ENCODE measurements around the gene PRKAR1B. TPM values are rescaled to one million over a fixed set of nuclear protein-coding genes. Genes with fewer than 3 reads are reported as not detected.

The PRKAR1B gene
- total RNA-seq, 2 donors from 2014 or later: 15.1 to 15.9 TPM

- DNase-seq (ENCODE audit: low spot score): no peak
- H3K36me3 ChIP-seq: no peaks in the 10 kb centered on the region
- no peaks in the 10 kb centered on the region for H3K9me3 ChIP-seq
- no peak overlapping the region for H3K4me3 ChIP-seq
- no peak for TF ChIP-seq CTCF (IDR thresholded peaks at IDR 0.05)
- H3K27ac ChIP-seq: peak overlapping the region in 1 of 2 donors; percentile 37
- no peaks in the 10 kb centered on the region for H3K27me3 ChIP-seq
- H3K4me1 ChIP-seq: peaks cover 0 to 8% of the 10 kb centered on the region in 2 donors
Measured at GRCh38 chr7:556837-557557, 170.1 kb downstream of the PRKAR1B start.

GRCh38 chr7:556291-556826, 170.7 kb downstream of the PRKAR1B start:
- no peak for DNase-seq (ENCODE audit: low spot score)
- Histone ChIP-seq H3K4me3 (no peak overlapping the region), H3K4me1 (peaks cover 0 to 8% of the 10 kb centered on the region in 2 donors), H3K36me3 (no peaks in the 10 kb centered on the region), H3K27me3 (no peaks in the 10 kb centered on the region), H3K27ac (no peak overlapping the region), H3K9me3 (no peaks in the 10 kb centered on the region)
- TF ChIP-seq CTCF (IDR thresholded peaks at IDR 0.05): no peak

- no peak for TF ChIP-seq CTCF (IDR thresholded peaks at IDR 0.05)
- Histone ChIP-seq H3K4me1 (peaks cover 0 to 8% of the 10 kb centered on the region in 2 donors), H3K36me3 (no peaks in the 10 kb centered on the region), H3K9me3 (no peaks in the 10 kb centered on the region), H3K27me3 (no peaks in the 10 kb centered on the region), H3K4me3 (no peak overlapping the region), H3K27ac (no peak overlapping the region)
- no peak for DNase-seq (ENCODE audit: low spot score)
Measured at GRCh38 chr7:555551-556160, 171.4 kb downstream of the PRKAR1B start.

- H3K4me3 ChIP-seq: no peak overlapping the region
Measured at GRCh38 chr7:553636-554111, 173.4 kb downstream of the PRKAR1B start.

More at GRCh38 chr7:553636-554111, 173.4 kb downstream of the PRKAR1B start:
- DNase-seq (ENCODE audit: low spot score): no peak
- Histone ChIP-seq H3K27me3 (no peaks in the 10 kb centered on the region), H3K27ac (no peak overlapping the region), H3K4me1 (peaks cover 0 to 8% of the 10 kb centered on the region in 2 donors), H3K36me3 (no peaks in the 10 kb centered on the region), H3K9me3 (no peaks in the 10 kb centered on the region)
- no peak for TF ChIP-seq CTCF (IDR thresholded peaks at IDR 0.05)
